Measurements from ENCODE around the gene P2RX7.

Gene P2RX7

DNA sequence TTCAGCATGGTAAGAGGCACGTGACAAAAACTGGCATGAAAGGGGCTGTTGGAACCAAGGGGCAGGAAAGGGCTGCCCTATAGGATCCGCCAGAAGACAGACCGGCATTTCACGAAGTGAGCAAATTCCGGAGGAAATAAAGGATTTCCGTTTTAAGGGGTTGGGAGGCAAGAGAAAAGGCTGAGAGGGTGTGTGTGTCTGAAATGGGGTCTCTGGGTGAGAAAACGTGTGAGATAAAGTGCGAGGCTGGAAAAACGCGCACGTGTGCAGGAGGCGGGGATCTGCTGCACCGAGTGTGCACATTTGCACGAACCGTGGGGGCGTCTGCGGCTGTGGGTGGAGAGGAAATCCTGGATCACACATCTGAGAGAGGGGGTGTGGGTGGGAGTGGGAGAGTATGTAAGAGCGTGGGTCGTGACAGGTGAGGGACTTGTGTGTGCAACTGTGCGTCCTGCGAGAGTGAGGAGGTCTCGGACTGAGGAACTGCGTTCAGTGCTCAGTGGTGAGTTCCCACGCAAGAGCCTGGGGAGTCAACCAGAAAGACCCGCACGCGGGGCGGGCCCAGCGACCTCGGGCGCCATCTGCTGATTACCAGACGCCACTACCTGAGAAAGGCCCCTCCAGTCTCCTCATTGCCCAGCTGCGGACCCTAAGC lies 37.0 kb upstream of the P2RX7 start:
- H3K4me3 ChIP-seq (ENCODE audit: low read depth, low read length): peak overlapping the region; percentile 18
- TF ChIP-seq, protein P1, sequence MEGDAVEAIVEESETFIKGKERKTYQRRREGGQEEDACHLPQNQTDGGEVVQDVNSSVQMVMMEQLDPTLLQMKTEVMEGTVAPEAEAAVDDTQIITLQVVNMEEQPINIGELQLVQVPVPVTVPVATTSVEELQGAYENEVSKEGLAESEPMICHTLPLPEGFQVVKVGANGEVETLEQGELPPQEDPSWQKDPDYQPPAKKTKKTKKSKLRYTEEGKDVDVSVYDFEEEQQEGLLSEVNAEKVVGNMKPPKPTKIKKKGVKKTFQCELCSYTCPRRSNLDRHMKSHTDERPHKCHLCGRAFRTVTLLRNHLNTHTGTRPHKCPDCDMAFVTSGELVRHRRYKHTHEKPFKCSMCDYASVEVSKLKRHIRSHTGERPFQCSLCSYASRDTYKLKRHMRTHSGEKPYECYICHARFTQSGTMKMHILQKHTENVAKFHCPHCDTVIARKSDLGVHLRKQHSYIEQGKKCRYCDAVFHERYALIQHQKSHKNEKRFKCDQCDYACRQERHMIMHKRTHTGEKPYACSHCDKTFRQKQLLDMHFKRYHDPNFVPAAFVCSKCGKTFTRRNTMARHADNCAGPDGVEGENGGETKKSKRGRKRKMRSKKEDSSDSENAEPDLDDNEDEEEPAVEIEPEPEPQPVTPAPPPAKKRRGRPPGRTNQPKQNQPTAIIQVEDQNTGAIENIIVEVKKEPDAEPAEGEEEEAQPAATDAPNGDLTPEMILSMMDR (IDR thresholded peaks at IDR 0.05; ENCODE audit: low read depth, low read length): peak; percentile 82

DNA sequence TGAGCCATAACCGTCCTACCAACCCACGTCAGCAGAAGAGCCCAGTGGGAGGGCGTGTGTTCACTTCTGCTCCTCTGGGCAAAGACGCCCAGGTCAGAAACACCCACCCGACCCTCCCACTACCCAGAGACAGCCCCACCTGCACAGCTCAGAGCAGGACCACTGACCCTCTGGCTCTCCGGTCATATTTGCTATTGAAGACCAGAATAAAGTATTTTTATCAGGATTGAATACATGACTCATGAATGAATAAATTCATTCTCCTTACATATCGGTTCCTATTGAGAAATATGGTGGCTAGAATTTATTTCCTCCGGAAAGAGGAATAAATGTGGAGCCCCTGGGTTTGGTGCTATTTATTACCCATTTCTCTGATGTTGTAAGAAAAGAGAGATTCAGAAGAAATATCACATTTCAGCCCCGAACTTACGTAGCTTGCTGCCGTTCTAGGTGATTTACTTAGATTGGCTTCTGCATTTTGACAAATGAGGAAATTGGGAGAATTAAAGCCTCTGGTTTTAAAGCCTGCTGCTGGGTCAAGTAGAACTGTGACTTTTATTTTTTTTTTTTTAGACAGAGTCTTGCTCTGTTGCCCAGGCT lies 36.4 kb upstream of the P2RX7 start:
- H3K4me3 ChIP-seq (ENCODE audit: low read depth, low read length): no peak overlapping the region
- TF ChIP-seq, protein P1 (IDR thresholded peaks at IDR 0.05; ENCODE audit: low read depth, low read length): no peak

DNA sequence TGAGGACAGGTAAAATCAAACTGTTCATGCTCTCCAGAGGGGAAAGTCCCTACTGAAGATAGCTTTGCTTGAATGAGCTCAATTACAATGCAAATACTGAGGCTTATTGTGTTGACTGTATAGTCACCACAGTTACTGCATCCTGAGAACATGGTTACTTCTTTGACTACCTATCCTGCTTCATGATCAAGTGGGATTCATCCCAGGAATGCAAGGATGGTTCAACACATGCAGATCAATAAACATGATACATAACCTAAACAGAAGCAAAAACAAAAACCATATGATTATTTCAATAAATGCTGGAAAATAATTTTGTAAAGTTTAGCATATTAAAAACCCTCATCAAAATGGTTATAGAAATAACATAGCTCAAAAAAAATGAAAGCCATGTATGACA lies 32.9 kb upstream of the P2RX7 start:
- TF ChIP-seq, protein P1 (IDR thresholded peaks at IDR 0.05; ENCODE audit: low read depth, low read length): no peak
- no peak overlapping the region for H3K4me3 ChIP-seq (ENCODE audit: low read depth, low read length)

DNA sequence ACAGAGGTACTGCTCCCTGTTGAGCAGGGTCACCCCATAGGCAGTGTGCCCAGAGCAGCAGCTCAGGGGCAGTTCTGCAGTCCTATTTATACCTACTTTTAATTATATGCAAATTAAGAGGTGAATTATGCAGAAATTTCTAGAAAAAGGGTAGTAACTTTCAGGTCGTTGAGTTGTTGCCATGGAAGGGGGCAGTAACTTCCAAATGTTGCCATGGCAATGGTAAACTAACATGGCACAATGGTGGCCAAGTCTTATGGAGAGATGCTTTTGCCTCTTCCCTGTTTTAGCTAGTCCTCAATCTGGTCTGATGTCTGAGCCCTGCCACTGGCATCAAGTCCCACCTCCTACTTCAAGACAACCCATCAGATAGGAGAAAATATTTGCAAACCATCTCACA lies 30.4 kb upstream of the P2RX7 start:
- H3K4me3 ChIP-seq (ENCODE audit: low read depth, low read length): no peak overlapping the region
- TF ChIP-seq, protein P1 (IDR thresholded peaks at IDR 0.05; ENCODE audit: low read depth, low read length): no peak

DNA sequence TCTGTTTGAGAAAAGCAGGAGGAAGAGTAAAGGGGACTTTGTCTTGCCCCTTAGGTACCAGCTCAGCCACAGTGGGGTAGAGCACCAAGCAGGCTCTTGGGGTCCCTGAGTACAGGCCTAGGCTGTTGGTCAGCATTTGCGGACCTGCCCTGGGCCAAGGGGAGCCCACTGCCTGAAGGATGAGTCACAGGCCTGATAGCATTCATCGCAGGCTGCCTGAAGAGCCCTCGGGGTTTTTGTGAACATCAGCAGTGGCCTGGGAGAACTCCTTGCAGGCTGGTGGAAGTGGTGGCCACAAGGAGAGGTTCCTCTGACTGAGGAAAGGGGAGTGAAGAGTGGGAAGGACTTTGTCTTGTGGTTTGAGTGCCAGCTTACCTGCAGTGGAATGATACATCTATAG lies 25.0 kb upstream of the P2RX7 start:
- no peak overlapping the region for H3K4me3 ChIP-seq (ENCODE audit: low read depth, low read length)
- TF ChIP-seq, protein P1 (IDR thresholded peaks at IDR 0.05; ENCODE audit: low read depth, low read length): no peak

DNA sequence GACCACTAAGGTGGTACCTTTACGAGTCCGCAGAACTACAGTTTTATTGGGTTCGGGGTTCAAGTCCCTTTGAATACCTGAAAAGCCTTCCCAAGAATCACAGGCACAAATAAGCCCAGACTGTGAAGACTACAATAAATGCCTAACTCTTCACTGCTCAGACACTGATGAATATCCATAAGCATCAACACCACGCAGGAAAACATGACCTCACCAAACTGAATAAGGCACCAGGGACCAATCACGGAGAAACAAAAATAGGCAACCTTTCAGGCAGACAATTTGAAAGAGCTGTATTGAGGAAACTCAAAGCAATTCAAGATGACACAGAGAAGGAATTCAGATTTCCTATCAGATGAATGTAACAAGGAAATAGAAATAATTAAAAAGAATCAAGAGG lies 24.2 kb upstream of the P2RX7 start:
- no peak overlapping the region for H3K4me3 ChIP-seq (ENCODE audit: low read depth, low read length)
- TF ChIP-seq, protein P1 (IDR thresholded peaks at IDR 0.05; ENCODE audit: low read depth, low read length): no peak

DNA sequence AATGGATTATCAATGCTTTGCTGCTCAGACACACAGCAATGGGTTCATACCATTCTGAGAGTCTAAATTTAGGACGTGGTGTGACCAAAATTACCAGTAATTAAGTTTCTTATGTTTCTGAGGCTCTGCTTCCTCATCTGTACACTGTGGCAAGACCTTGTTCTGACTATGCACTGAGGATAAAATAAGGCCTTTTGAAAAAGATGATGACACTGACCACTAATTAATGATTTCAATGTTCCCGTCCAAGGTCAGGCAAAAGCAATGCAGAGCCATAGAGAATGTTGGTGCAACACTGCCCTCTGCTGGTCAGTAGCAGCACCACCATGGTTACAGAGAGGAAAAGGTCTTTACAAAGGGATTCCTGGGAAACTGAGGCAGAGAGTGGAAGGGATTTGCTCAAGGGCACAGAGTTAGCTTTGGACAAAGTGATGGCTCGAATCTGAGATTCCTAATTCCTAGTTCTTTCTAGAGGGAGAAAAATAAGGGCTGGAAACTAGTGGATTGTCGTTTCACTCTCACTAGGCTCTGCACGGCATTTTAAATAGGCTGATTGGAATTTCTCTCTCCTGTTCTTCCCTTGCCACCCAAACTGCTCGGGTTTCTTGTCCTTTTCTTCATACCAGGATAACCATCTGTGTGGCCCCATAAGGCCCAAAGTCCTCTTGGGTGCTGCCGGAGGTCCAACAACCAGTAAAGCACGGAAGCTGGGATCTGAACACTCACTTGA lies 22.3 kb upstream of the P2RX7 start:
- TF ChIP-seq, protein P1 (IDR thresholded peaks at IDR 0.05; ENCODE audit: low read depth, low read length): peak; percentile 85

More for the DNA sequence above, 22.3 kb upstream of the P2RX7 start:
- H3K4me3 ChIP-seq (ENCODE audit: low read depth, low read length): no peak overlapping the region
